ENCODE results near the gene SLC12A6.

DNA sequence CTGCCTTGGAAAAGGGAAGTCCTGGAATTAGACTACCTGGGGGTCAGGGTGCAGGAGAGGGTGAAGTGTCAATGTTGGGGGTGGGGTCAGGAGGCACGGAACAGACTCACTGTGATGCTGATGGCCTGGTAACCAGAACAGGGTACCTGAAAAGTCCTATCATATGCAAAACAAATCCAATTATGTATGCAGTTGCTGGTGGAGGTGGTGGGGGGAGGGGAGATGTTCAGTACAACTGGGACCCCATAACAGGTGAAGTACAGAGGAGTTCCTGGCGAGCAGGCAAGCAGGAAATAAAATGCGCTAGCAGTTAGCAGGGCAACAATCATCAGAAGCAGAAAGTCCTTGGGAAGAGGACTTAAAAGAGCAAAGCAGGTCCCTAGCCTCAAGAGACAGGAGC, 123.4 kb downstream of the SLC12A6 start:
- TF ChIP-seq, protein P1, sequence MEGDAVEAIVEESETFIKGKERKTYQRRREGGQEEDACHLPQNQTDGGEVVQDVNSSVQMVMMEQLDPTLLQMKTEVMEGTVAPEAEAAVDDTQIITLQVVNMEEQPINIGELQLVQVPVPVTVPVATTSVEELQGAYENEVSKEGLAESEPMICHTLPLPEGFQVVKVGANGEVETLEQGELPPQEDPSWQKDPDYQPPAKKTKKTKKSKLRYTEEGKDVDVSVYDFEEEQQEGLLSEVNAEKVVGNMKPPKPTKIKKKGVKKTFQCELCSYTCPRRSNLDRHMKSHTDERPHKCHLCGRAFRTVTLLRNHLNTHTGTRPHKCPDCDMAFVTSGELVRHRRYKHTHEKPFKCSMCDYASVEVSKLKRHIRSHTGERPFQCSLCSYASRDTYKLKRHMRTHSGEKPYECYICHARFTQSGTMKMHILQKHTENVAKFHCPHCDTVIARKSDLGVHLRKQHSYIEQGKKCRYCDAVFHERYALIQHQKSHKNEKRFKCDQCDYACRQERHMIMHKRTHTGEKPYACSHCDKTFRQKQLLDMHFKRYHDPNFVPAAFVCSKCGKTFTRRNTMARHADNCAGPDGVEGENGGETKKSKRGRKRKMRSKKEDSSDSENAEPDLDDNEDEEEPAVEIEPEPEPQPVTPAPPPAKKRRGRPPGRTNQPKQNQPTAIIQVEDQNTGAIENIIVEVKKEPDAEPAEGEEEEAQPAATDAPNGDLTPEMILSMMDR (IDR thresholded peaks at IDR 0.05), result no peak
- TF ChIP-seq POLR2A (IDR thresholded peaks at IDR 0.05; ENCODE audit: low read length) (no peak), RAD21 (conservative IDR thresholded peaks at IDR 0.05 in 1 of 2, IDR thresholded peaks at IDR 0.05 in 1 of 2) (no peak), ZSCAN20 (CRISPR knock-in tag; IDR thresholded peaks at IDR 0.05) (no peak), EHF (CRISPR knock-in tag; IDR thresholded peaks at IDR 0.05) (no peak), CEBPB (IDR thresholded peaks at IDR 0.05) (no peak), MAZ (IDR thresholded peaks at IDR 0.05; ENCODE audit: borderline replicate concordance, low read depth, low read length) (no peak), JUN (IDR thresholded peaks at IDR 0.05) (no peak)
